GM12892 (cell line): ENCODE measurements around the gene TAPBP.

ENCODE experiments used
- POLR2A ChIP-seq: IDR thresholded peaks from 2 replicates; pipeline ENCODE4 v1.6.1; 2011; ENCODE audit warnings: low read depth, low read length, control low read depth
- TAF1 ChIP-seq: IDR thresholded peaks from 2 replicates; pipeline ENCODE4 v1.6.1; 2011; ENCODE audit warnings: low read depth, mild to moderate bottlenecking, control low read depth, low read length, borderline replicate concordance

GRCh38 chr6:33288141-33288920 lies 25.5 kb downstream of the TAPBP start:
- TF ChIP-seq POLR2A (no peak), TAF1 (no peak)
